ENCODE data around the gene RNF222.
A peak's percentile ranks its signal among the peaks of the same experiment; 100 is the strongest.
"Not testable (repeated sequence)": the region's sequence is repeated elsewhere in the genome, so short reads cannot be mapped to it uniquely, and the experiment has no call there.

Gene RNF222

DNA sequence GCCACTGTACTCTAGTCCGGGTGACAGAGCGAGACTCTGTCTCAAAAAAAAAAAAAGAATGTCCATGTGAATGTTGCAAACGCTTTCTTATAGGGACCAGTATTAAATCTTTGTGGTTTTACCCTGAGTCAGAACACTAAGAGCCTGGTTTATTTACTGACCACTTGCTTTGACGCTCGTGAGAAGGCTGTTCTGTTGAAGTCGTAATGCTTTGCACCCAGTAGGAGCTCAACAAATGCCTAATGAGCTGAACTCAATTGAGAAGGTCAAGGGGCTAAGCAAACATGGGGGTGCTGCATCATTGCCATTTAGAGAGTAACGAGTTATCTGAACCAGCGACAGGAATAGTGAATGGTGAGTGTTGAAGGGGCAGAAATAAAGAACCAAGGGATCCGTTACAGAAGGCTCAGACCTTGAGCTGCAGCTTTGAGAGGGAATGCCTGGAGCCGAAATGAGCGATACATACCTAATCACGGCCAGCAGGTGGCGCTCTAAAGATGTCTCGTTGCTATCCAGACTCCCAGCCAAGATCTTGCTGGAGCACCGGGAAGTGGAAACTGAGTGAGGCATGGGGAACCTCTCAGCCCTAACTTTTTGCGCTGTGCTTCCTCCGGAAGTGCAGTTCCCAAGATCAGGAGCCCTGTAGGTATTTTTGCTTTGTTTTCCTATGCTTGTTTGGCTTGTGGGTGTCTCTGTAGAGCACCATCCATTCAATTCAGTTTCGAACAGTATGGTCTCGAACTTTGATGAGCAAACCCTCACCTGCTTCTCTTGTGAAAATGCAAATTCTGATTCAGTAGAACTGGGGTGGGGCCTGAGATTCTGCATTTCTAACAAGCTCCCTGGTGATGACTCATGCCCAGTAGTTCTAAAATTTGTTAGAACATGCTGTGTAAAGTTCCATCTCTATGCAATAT lies 12.6 kb upstream of the RNF222 start:
- DNase-seq, result peak; percentile 78

DNA sequence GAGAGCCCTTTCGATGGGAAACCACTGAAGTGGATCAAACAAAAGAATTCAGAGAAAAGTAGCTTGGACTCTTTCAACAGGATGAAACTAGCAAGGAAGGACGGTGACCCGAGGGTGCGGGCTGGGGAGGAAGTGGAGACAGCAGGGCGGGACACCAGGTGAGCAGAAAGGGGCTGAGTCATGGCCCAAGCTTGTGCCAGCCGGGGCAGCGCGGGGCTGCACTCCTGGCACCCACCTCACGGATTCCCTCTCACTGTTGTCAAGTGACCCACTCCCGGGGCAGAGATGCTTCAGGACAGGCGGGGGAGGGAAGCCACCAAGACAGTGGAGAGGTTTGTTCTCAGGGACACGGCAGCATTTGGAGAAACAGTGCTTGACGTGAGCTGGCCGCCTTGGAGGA lies 10.7 kb upstream of the RNF222 start:
- DNase-seq, result no peak

DNA sequence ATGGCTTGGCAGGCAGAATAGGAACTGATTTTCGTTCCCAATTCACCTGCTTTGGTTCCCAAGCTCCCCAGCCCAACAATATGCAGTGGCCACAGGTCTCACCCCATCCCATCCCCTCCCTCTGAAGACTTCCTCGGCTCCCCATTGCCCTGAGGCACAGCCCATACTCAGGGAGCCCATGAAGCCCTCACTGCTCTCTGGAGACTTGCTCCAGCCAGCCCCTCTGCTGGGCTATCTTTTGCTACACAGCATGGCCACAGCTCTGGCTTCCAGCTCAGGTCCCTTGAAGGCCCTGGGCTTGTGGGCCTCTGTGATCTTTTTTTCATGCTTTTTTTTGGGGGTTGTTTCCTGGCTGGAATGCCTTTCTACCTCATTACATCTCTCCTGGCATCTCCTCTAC lies 8.5 kb upstream of the RNF222 start:
- DNase-seq, result no peak

DNA sequence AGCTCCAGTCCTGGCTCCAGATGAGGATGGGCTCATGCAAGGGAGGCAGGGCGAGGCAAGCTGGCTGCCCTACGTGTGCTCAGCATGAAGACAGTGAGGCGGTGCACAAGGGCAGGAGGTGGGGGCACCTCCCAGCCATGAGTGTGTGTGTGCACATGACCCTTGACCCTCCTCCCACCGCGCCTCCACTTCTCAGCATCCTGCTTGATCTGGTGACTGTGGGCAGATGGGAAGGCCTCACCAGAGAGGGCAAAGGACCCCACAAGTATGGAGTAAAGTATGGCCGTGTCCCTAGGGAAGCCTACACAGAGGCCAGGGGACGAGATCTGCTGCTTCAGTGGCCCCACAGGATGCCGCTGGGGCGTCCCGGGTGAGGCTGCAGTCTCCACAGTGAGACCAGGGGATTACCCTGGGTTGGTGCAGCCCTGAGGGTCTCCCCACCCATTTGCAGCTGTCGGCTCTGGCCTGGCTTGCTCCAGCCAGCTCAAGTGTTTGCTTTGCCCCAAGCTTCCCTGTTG lies 7.9 kb upstream of the RNF222 start:
- DNase-seq, result no peak

DNA sequence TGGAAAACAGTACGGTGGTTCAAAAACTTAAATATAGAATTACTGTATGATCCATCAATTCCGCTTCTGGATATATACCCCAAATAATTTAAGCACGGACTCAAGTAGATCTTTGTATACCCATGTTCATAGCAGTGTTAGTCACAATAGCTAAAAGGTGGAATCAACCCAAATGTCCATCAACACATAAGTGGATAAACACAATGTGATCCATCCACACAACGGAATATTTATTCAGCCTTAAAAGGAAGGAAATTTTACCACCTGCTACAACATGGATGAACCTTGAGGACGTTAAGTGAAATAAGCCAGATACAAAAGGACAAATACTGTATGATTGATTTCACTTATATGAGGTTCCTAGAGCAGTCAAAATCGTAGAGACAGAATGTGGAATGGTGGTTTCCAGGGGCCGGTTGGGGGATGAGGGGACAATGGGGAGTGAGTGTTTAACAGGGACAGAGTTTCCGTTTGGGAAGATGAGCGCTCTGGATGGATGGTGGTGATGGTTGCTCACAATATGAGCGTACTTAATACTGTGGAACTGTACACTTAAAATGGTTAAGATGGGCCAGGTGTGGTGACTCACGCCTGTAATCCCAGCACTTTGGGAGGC lies 5.4 kb upstream of the RNF222 start:
- no peak for DNase-seq

DNA sequence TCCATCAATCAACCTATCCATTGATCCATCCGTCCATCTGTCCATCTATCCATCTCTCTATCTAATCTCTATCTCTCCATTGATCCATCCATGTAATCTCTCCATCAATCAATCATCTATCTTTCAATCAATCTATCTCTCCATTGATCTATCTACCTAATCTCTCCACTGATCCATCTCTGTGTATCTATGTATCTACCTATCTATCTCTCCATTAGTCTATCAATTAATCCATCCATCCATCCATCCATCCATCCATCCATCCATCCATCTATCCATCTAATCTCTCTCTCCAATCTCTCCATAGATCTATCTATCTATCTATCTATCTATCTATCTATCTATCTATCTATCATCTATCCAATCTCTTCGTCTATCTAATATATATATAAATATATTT lies 3.5 kb upstream of the RNF222 start:
- DNase-seq, result no peak

DNA sequence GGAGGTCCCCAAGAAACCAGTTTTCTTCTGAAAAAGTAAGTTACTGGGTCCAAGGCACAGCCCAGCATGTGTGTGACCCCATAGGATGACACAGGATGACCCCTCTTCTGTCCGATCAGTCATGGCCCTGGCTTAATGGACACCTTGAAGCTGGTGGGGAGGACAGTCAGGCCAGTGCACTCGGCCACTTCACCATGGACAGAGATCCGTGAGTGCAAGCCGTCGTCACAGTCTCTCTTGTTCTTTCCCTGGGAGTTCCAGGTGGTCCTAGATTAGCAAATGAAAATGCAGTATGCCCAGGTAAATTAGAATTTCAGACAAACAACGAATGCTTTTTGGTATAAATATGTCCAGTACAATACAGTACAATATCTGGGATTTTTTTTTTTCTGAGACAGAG lies 1.4 kb upstream of the RNF222 start:
- no peak for DNase-seq

DNA sequence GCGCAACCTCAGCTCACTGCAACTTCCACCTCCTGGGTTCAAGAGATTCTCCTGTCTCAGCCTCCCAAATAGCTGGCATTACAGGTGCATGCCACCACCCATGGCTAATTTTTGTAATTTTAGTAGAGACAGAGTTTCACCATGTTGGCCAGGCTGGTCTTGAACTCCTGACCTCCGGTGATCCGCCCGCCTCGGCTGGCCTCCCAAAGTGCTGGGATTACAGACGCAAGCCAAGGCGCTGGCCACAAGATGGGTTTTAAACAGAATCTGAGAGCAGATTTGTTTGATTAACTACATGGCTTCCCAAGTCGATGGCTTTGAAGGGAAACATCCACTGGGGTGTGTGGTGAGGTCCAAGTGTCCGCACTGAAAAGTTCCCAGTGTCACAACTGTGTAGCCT lies 3.1 kb downstream of the RNF222 start:
- not testable (repeated sequence) for DNase-seq

DNA sequence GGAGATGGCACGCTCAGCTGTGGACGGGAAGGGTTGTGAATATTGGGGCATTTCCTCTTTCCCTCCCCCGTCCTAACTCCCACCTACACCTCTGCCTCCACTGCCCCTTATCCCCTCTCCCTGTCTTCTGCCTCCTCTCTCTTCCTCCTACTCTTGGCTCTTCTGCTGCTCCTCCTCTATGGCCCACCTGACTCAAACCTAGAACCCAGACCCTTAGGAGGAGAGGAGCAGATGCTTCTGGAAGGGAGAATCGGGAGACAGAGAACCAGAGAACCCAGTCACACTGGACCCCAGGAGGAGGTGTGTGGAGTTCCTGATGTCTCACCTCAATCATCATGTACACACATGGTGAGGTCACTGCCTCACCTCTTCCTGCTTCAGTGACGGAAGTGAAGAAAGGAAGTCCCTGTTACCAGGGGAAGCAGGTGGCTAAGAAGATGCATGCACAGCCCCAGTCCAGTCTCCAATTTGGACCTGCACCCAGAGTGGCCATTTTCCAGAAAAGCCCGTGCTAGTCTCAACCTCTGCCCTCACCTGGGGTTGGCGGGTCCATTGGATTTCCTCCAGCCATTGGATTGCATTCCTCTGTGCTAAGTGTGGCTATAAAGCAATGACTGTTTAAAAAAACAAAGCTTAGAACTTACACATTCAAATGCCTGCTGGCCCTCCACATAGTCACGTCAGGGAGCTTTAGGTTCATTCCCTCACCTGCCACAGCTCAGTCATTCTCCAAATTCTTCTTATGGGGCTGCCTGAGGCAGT lies 4.0 kb downstream of the RNF222 start:
- DNase-seq, result peak; percentile 4

DNA sequence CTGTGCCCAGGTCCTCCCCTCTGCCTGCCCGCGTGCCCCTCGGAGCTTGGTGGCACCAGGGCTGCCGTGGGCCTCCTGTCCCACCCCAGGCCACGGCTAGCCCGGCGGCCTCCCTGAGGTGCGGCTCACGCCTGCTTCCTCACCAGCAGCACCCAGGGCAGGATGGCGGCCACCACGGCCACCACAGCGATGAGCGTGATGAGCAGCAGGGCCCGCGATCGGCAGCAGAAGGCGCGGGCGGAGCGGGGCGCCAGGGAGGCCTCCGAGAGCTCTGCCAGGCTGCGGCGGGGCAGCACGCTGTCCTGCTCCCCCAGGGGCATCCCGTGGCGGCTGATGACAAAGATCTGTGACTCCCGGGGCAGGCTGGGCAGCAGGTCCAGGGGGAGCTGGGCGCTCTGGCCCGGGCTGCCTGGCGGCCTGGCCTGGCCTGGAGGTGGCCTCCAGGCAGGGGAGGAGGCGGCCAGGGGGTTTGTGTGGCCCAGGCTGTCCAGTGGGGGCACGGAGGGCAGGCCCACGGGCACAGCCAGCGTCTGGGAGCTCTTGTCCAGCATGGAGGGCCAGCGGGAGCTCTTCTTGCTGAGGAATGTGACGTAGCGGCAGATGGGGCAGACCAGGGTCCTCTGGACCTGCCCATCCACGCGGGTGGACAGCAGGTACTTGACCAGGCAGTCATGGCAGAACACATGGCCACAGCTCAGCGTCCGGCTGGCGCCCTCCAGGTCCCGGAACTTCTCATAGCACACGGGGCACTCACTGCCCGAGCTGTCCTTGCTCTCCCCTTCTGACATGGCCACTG lies 4.8 kb downstream of the RNF222 start:
- no peak for DNase-seq

DNA sequence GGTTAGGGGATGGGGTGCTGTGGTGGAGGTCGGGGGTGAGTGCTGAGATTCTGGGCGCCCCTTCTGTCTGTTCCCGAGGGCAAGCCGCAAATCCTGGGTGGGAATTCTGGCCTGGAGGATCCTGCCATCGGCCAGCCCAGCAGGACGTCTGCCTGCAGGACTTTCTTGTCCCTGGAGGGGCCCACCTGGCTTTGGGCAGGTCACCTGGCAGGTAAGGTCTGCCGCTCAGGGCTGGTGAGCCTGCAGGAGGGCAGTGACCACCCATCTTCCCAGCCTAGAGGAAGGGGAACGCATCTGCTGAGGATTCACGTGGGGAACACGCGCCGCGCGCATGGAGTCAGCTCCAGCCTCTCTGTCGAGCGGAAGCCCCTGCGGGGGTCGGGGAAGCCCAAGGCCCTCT lies 5.4 kb downstream of the RNF222 start:
- DNase-seq, result peak; percentile 24

DNA sequence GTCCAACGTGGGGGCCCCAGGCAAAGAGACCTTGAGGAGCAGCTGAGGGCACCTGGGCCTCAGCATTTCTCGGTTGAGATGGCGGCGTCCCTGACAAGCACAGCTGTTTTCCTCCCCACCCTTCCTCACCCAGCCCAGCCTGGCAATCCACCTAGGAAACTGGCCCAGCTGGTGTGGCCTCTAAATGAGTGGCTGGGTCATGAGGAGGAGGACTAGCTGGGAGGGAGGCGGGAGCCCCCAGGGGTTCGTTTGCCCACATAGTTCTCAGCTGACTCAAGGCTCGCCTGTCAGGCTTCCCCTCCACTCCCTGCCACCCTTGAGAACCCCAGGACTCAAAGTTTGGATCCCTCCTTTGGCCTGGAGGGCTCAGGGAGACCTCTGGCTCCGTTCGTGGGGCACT lies 5.9 kb downstream of the RNF222 start:
- peak; percentile 7 for DNase-seq

DNA sequence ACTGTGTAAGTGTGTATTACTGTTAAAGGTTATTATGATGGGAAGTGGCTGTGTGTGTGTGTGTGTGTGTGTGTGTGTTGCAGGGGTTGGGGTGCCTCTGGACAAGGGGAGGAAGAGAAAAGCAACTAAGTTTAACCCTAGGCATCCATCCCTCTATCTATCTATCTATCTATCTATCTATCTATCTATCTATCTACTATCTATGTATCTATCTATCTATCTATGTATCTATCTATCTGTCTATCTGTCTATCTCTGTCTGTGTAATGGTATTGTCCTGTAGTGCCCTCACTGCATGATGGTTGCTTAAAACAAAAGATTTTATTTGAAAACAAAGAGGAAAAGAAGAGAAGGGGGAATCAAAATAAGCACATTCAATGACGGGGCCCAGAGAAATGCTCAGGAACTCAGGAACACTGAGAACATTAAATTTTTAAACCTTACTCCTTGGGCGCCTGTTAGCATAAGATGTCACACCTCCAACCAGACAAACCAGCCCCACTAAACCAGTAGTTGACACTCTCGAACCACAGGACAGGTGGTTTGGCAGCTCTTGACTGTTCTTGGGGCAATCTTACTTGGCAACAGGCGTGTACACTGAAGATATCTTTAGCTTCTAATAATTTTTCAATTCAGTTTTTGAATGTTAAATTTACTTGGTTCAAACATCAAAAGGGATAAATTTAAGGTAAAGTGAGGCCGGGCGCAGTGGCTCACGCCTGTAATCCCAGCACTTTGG lies 9.5 kb downstream of the RNF222 start:
- no peak for DNase-seq

DNA sequence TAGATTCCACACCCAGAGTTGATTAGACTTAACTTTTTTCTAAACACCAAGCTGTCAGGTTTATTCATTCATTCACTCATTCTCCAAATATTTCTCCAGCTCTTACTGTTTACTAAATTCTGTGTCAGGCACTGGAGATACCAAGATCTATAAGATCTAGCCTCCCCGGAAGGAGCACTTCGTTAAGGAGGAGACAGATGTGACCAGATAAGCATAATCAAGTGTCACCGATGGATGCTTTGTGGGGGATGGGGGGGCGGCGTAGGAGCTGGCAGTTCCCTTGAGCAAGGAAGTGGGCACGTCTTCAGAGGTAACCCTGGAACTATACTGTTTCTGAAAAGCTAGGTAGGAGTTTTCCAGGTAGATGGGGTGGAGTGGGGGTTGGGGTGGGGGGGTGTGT lies 10.8 kb downstream of the RNF222 start:
- no peak for DNase-seq

DNA sequence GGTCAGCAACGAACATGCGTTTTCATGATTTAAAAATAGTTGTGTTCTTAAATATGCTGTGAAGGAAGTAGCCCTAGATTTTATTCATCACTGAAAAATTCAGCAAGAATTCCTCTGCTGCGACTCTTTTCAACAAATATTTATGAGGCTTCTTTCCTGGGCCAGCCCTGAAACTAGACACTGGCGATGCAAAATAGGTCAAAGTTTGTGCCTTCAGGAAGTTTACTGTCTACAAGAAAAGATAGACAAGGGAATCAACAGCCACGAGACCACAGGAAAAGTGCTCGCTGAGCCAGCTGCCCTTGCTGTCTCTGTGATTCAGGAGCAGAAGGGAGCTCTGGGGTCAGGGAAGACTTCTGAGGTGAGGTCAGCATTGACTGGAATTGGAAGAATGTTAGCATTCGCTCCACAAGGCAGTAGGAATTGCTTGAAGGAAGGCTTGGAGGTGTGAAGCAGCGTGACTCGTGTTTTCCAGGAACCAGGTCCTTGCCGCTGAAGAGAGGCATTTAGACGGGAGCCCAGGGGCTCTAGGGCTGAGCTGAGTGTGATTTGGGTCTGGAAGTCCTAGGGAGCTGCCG lies 12.7 kb downstream of the RNF222 start:
- no peak for DNase-seq

DNA sequence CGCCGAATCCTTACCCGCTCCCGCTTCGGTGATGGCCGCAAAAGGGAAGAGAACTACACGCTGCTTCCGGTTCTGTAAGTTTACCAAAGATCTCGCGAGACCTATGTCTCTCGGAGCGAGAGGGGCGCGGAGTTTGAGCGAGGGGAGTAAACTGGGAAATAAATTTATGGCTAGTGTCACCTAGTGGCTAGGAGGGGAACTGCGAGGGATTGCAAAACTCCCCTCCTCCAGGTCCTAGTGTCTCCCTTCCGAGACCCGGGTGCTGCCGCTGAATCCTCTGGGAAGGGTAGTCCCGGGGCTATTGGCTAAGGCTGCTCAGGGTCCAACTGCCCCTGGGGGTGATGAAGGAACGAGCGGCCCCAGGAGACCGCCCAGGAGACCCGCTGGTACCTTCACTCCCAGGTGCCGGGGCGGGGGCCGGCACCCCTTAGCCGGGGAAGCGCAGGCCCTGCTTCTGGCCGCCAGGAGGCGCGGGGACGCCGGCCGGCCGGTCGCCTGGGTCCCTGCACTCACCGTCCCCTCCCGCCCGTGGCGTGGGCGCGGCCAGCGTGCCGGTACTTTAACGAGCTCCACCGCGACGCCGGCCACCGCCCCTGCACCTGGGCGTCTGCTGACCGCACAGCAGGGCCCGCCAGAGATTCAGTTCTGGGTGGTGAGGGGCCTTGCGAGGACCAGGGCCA lies 14.3 kb downstream of the RNF222 start, which contains the start of gene RPL26:
RPL26 (minus strand) TSS at position 51 of the 680 bp plus-strand sequence. CDS start 883 bp downstream, outside the sequence.
- peak; percentile 97 for DNase-seq

DNA sequence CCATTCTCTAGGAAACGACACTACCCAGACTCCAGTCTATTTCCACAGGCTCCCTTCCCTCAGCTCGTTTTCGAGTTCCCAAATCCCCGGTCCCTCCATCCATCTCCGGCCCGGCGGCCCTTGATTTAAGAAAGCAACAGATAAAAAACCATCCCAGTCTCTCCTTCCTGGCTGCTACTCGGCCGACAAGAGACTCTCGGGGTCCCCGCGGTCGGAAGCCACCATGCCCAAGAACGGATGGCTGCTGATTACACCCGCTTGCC lies 14.8 kb downstream of the RNF222 start:
- DNase-seq, result no peak

DNA sequence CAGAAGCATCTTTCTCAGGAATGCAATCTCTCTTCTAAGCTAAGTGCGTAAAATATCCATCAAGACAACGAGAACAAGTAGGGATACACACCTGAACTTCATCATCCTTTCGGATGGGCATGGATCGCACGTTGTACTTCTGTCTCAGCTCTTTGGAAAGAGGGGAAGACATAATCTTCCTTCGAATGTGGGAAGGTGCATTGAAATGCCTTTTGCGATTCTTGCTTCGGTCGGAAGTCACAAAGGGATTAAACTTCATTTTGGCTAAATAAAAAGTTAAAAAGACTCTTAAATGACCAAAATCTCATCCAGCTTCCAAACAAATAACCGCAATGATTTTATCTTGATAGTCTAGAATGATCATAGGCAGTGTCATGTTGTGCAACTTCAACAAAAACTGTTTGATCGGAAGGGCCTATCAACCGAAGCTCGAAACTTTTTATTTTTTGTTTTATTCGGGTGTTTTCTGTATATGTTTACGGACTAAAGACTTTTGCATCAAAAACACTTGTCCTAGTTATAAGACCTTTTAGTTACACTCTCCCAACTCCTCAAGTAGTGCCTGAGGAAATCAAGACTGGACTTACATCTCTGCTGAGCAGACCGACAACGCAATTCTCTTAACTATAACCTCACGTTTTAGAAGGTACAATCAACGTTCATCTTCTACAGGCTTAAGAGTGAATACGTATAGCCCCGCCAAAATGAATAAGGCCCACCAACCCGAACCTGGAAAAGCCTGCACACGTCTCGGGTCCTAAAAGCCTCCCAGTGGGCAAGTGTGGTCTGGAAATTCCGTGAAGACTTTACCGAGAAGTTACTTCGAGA lies 15.4 kb downstream of the RNF222 start:
- peak; percentile 42 for DNase-seq

DNA sequence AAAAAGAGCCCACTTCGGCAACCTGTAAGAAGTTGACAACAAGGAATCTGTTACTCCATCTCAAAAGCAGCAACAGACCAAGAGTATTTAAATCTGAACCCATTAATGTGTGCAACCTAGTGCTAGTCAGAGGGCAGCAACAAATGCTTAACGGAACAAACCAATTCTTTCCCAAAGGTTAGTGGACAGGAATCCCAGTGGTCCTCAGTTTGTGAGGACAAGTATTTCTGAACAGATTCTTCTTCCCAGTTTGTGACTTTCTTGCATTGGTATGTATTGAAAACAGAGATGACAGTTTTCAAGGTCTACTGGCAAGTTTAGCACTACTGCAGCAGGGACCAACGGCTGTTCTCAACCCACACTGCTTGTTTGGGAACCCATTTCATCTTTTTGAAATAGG lies 17.6 kb downstream of the RNF222 start:
- no peak for DNase-seq

DNA sequence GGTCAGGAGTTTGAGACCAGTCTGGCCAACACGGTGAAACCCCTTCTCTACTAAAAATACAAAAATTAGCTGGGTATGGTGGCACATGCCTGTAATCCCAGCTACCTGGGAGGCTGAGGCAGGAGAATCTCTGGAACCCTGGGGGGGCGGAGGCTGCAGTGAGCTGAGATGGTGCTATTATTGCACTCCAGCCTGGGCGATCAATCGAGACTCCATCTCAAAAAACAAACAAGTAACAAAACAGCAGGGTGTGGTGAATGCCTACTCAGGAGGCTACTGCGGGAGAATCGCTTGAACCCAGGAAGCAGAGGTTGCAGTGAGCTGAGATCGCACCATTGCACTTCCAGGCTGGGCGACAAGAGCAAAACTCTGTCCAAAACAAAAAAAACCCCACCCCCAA lies 19.5 kb downstream of the RNF222 start:
- DNase-seq, result not testable (repeated sequence)

Data from NCI-H69 (cell line).